GM12878 (cell line): ENCODE measurements around the gene PRKCQ. TPM values are rescaled to one million over a fixed set of nuclear protein-coding genes. Genes with fewer than 3 reads are reported as not detected.

ENCODE experiments used
- ATAC-seq: fragments of 200-7000 bp; cut with Tn5 transposase; 3 replicates; pipeline ENCODE4 v1.9.1; 2020; ENCODE audit warnings: mild to moderate bottlenecking, moderate library complexity
- BruUV-seq: library from RNA; stranded (reverse); fragments of 400-500 nt; replicated peaks from 2 replicates; lab custom pipeline; 2021; lab: Mats Ljungman, UMichigan
- CTCF ChIA-PET: fragments of 300-600 bp; sonication (Branson Sonifier 250); formaldehyde crosslinking; extraction: SDS; loops from one replicate; lab custom pipeline; 2021; ENCODE audit warnings: inconsistent platforms; lab: Yijun Ruan, JAX
- POLR2A ChIA-PET: fragments of 350-600 bp; formaldehyde crosslinking; extraction: SDS; loops from one replicate; lab custom pipeline; 2021; ENCODE audit warnings: inconsistent platforms; lab: Charles Lee
- RAD21 ChIA-PET: fragments of 300-600 bp; sonication (Branson Sonifier 250); formaldehyde crosslinking; loops from one replicate; lab custom pipeline; 2023; ENCODE audit warnings: antibody characterized with exemption; ENCODE audit not compliant: unreplicated experiment; lab: Charles Lee
- SMC1A ChIA-PET: fragments of 300-600 bp; sonication (Branson Sonifier 250); formaldehyde crosslinking; loops from one replicate; lab custom pipeline; 2023; ENCODE audit not compliant: unreplicated experiment, uncharacterized antibody; lab: Charles Lee
- DNase-seq: peaks from one replicate; pipeline ENCODE4 v3.0.0-alpha.2; 2011; ENCODE audit warnings: low read depth, low spot score
- FAIRE-seq: peaks from 3 replicates; lab custom pipeline; 2011; peaks lifted over from hg19 to GRCh38; lab: Jason Lieb, UNC
- H2AFZ ChIP-seq: 2 replicates; pipeline ENCODE4 v1.6.0; 2011; ENCODE audit warnings: low read depth, low read length, control low read depth; ENCODE audit not compliant: control insufficient read depth
- H3K27ac ChIP-seq: 2 replicates; pipeline ENCODE4 v1.5.1; 2011; ENCODE audit warnings: control low read depth; ENCODE audit not compliant: control insufficient read depth, insufficient read depth
- H3K27me3 ChIP-seq, 2 experiments: replicated peaks in 1 of 2; 2 replicates each; pipeline versions ENCODE4 v1.6.0 to v1.6.1; 2011; ENCODE audit warnings: low read length in 1 of 2; ENCODE audit not compliant: control insufficient read depth in 2 of 2, insufficient read depth in 2 of 2
- H3K36me3 ChIP-seq, 2 experiments: 2 replicates each; pipeline ENCODE4 v1.5.1; 2011; ENCODE audit warnings: low read length in 1 of 2; ENCODE audit not compliant: control insufficient read depth in 2 of 2, insufficient read depth in 2 of 2
- H3K4me1 ChIP-seq: 2 replicates; pipeline ENCODE4 v1.6.1; 2011; ENCODE audit warnings: mild to moderate bottlenecking, low read length, moderate library complexity, mixed read lengths; ENCODE audit not compliant: control insufficient read depth, insufficient read depth
- H3K4me2 ChIP-seq: 2 replicates; pipeline ENCODE4 v1.6.0; 2011; ENCODE audit warnings: control low read depth; ENCODE audit not compliant: control insufficient read depth, insufficient read depth
- H3K4me3 ChIP-seq: fragments of 200-600 bp; sonication (generic); 2 replicates; pipeline ENCODE4 v1.5.1; 2016
- H3K79me2 ChIP-seq: 2 replicates; pipeline ENCODE4 v1.6.0; 2011; ENCODE audit warnings: low read length; ENCODE audit not compliant: control insufficient read depth, insufficient read depth
- H3K9ac ChIP-seq: 2 replicates; pipeline ENCODE4 v1.8.0; 2011; ENCODE audit warnings: low read length, control low read depth, mixed read lengths; ENCODE audit not compliant: control insufficient read depth, insufficient read depth
- H3K9me3 ChIP-seq: replicated peaks from 3 replicates; pipeline ENCODE4 v1.5.1; 2011; ENCODE audit warnings: mild to moderate bottlenecking, low read length; ENCODE audit not compliant: control insufficient read depth, insufficient read depth
- H4K20me1 ChIP-seq: 2 replicates; pipeline ENCODE4 v1.6.0; 2011; ENCODE audit not compliant: control insufficient read depth, insufficient read depth
- BACH1 ChIP-seq: fragments of 450-650 bp; IDR thresholded peaks from 2 replicates; pipeline ENCODE4 v1.6.1; 2017; ENCODE audit warnings: mild to moderate bottlenecking, borderline replicate concordance
- ELK1 ChIP-seq: IDR thresholded peaks from 2 replicates; pipeline ENCODE4 v1.6.1; 2012; ENCODE audit warnings: low read depth, low read length, improper control_type of control experiment
- FOS ChIP-seq: IDR thresholded peaks from 3 replicates; pipeline ENCODE4 v1.6.1; 2011; ENCODE audit warnings: borderline replicate concordance; ENCODE audit not compliant: insufficient read length; ENCODE audit errors: extremely low read depth
- FOXK2 ChIP-seq: fragments of 450-650 bp; IDR thresholded peaks from 2 replicates; pipeline ENCODE4 v1.6.1; 2017; ENCODE audit warnings: mild to moderate bottlenecking, moderate library complexity
- HDGF ChIP-seq: fragments of 450-650 bp; IDR thresholded peaks from 2 replicates; pipeline ENCODE4 v1.6.1; 2016; ENCODE audit warnings: antibody characterized with exemption
- MAX ChIP-seq: IDR thresholded peaks from 2 replicates; pipeline ENCODE4 v1.6.1; 2012; ENCODE audit warnings: low read depth, low read length, improper control_type of control experiment
- RAD21 ChIP-seq: IDR thresholded peaks from 2 replicates; pipeline ENCODE4 v1.6.1; 2011; ENCODE audit warnings: mild to moderate bottlenecking, low read depth, low read length, moderate library complexity; ENCODE audit not compliant: insufficient read depth
- RUNX3 ChIP-seq: IDR thresholded peaks from 2 replicates; pipeline ENCODE4 v1.6.1; 2012; ENCODE audit warnings: low read length, inconsistent platforms
- SMC3 ChIP-seq: IDR thresholded peaks from 2 replicates; pipeline ENCODE4 v1.6.1; 2011; ENCODE audit warnings: low read length, improper control_type of control experiment, borderline replicate concordance
- ZBTB4 ChIP-seq: fragments of 450-650 bp; formaldehyde crosslinking; IDR thresholded peaks from 2 replicates; pipeline ENCODE4 v1.4.0; 2022; ENCODE audit warnings: mild to moderate bottlenecking, moderate library complexity
- WGBS: methylation state at CpG from one replicate; pipeline ENCODE4 v1.1.6; 2016; ENCODE audit warnings: low lambda C conversion rate; ENCODE audit not compliant: insufficient replicate concordance, insufficient coverage; ENCODE audit errors: missing lambda C conversion rate; 5-methylcytosine and 5-hydroxymethylcytosine counted together
- in situ Hi-C: fragments of 300-500 bp; cut with MboI; formaldehyde crosslinking; loops from 9 replicates; pipeline ENCODE4 v1.14.3; 2018; ENCODE audit warnings: mixed read lengths
- intact Hi-C: fragments of 100-400 bp; cut with micrococcal nuclease; formaldehyde crosslinking; loops from one replicate; pipeline ENCODE4 v1.14.2; 2022; ENCODE audit not compliant: unreplicated experiment
- polyA plus RNA-seq, 11 experiments: library from polyadenylated mRNA; depleted of rRNA in 4 of 11; unstranded in 6 of 11; stranded (reverse) in 5 of 11; fragments of >200 nt; fragmentation: Nextera tagmentation in 4 of 11; fragmentation: Illumina TruSeq in 1 of 11; extraction: Ambion mirVana in 4 of 11; extraction: Trizol in 1 of 11; gene quantifications; 1 replicate in 1 of 11; 2 replicates in 10 of 11; pipeline versions ENCODE4 v1.2.1 to v1.2.3, GENCODE V29; 2011 to 2016; ENCODE audit warnings: inconsistent platforms in 2 of 11, missing spikeins in 2 of 11, low read depth in 1 of 11
- total RNA-seq, 4 experiments: library from RNA; depleted of rRNA in 3 of 4; stranded (reverse); fragments of >200 nt in 3 of 4; fragmentation: Illumina TruSeq in 1 of 4; extraction: Trizol in 1 of 4; gene quantifications; 2 replicates each; pipeline versions ENCODE4 v1.2.1 to v1.2.3, GENCODE V29; 2013 to 2021

PRKCQ gene
- total and polyA plus RNA-seq, 10 of the 15 experiments (the other 5 are each of a cell fraction or from before 2014, with no cell fraction given), result 0.26 to 8.9 (median 0.98) TPM

DNA sequence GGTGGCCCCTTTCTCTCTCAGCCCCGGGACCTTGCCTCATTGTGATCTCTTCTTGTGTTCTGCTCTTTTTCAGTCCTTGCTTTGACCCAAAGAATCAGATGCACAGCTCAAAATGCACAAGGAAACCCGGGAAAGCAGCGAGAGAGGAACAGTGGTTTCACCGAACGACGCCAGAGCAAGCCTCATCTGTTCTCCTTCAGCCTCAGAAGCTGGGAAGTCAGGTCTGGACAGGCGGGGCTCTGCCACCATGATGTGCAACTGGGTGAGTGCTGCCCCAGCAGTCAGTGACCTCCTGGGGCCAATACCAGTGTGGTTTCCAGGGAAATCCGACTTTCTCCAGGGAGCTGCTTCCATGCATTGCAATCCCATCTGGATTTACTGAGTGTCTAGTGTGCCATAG, 133.4 kb downstream of the PRKCQ start:
- 21% methylated on average over 8 of the region's 8 CpGs for WGBS
- no peak overlapping the region for H2AFZ ChIP-seq
- ChIA-PET RAD21 (interaction anchor here (0.7 to 2.8 kb wide), 15 partner anchors 20 to 459 kb away, joined by 3 to 16 read pairs (median 4); no protein-coding TSS in a partner anchor), CTCF (interaction anchor here (0.7 to 3.7 kb wide), 31 partner anchors 8 to 244 kb away, joined by 3 to 22 read pairs (median 4); partner anchors contain the start of genes PFKFB3 and PRKCQ), POLR2A (interaction anchor here (0.6 to 0.7 kb wide), 3 partner anchors 17 to 219 kb away, joined by 3 to 7 read pairs (median 4); no protein-coding TSS in a partner anchor), SMC1A (interaction anchor here (0.7 to 4.3 kb wide), 34 partner anchors 13 to 223 kb away, joined by 3 to 32 read pairs (median 4); no protein-coding TSS in a partner anchor)
- in situ Hi-C loops (loop anchor here (25.0 kb wide), 1 partner anchor 416 kb away; no protein-coding TSS in a partner anchor), intact Hi-C loops (loop anchor here (10.0 kb wide), 1 partner anchor 138 kb away; the partner anchor contains the start of gene PRKCQ)
- ATAC-seq, result no peak
- no peak for DNase-seq
- H3K9ac ChIP-seq, result no peak overlapping the region
- no peak overlapping the region for H3K4me2 ChIP-seq
- TF ChIP-seq RAD21, result no peak
- no peaks in the 10 kb centered on the region for H3K79me2 ChIP-seq
- H3K27ac ChIP-seq, result no peak overlapping the region
- no peaks in the 10 kb centered on the region for H4K20me1 ChIP-seq
- BruUV-seq, result no TSS peak
- H3K4me1 ChIP-seq, result no peaks in the 10 kb centered on the region
- H3K27me3 ChIP-seq, result no peaks in the 10 kb centered on the region; a peak in 1 of 4 replicates
- no peak for FAIRE-seq
- no peaks in the 10 kb centered on the region for H3K9me3 ChIP-seq
- no peak overlapping the region for H3K4me3 ChIP-seq
- no peaks in the 10 kb centered on the region for H3K36me3 ChIP-seq

GRCh38 chr10:6445671-6446316, 134.3 kb downstream of the PRKCQ start:
- intact Hi-C loops (loop anchor here (10.0 kb wide), 1 partner anchor 139 kb away; the partner anchor contains the start of gene PRKCQ), in situ Hi-C loops (loop anchor here (25.0 kb wide), 1 partner anchor 417 kb away; no protein-coding TSS in a partner anchor)
- H4K20me1 ChIP-seq, result no peaks in the 10 kb centered on the region
- H3K9me3 ChIP-seq, result no peaks in the 10 kb centered on the region
- ChIA-PET SMC1A (interaction anchor here (0.6 to 4.3 kb wide), 43 partner anchors 11 to 224 kb away, joined by 3 to 32 read pairs (median 4); no protein-coding TSS in a partner anchor), CTCF (interaction anchor here (0.7 to 3.7 kb wide), 39 partner anchors 9 to 243 kb away, joined by 3 to 22 read pairs (median 4); partner anchors contain the start of genes PFKFB3 and PRKCQ), RAD21 (interaction anchor here (0.7 to 2.8 kb wide), 14 partner anchors 21 to 458 kb away, joined by 3 to 16 read pairs (median 4); no protein-coding TSS in a partner anchor), POLR2A (interaction anchor here (0.7 kb wide), 1 partner anchor 98 kb away, joined by 7 read pairs; no protein-coding TSS in a partner anchor)
- 21% methylated on average over 12 of the region's 12 CpGs for WGBS
- no peak overlapping the region for H3K9ac ChIP-seq
- H3K27me3 ChIP-seq, result no peaks in the 10 kb centered on the region; a peak in 1 of 4 replicates
- no peak overlapping the region for H3K4me3 ChIP-seq
- peak; percentile 82 for ATAC-seq
- no peaks in the 10 kb centered on the region for H3K79me2 ChIP-seq
- no peak overlapping the region for H3K27ac ChIP-seq
- H3K4me2 ChIP-seq, result no peak overlapping the region
- H2AFZ ChIP-seq, result no peak overlapping the region
- FAIRE-seq, result peak; percentile 80
- no peaks in the 10 kb centered on the region for H3K36me3 ChIP-seq
- DNase-seq, result no peak
- H3K4me1 ChIP-seq, result no peaks in the 10 kb centered on the region
- BruUV-seq, result no TSS peak
- TF ChIP-seq ZBTB4 (CRISPR knock-in tag), result no peak
- no peak for TF ChIP-seq ELK1
- TF ChIP-seq RUNX3, result peak; percentile 25; the same call in 1 of the 2 replicates
- peak; percentile 76 for TF ChIP-seq SMC3
- no peak for TF ChIP-seq FOS
- no peak for TF ChIP-seq FOXK2
- no peak for TF ChIP-seq MAX
- TF ChIP-seq HDGF, result no peak
- TF ChIP-seq BACH1, result no peak
